GM21447 (cell line): Measurements from ENCODE around the gene AACS.
"Not testable (repeated sequence)": the region's sequence is repeated elsewhere in the genome, so short reads cannot be mapped to it uniquely, and the experiment has no call there.

ENCODE experiments used
- ATAC-seq: cut with Tn5 transposase; IDR thresholded peaks from one replicate; pipeline ENCODE4 v1.9.1; 2021; ENCODE audit not compliant: unreplicated experiment

AACS gene

GRCh38 chr12:125090437-125090836 is 25.2 kb downstream of the AACS start:
- no peak for ATAC-seq

- ATAC-seq: no peak
These were observed 26.2 kb downstream of the AACS start for GRCh38 chr12:125091401-125091800.

GRCh38 chr12:125092108-125092871 is 27.1 kb downstream of the AACS start:
- ATAC-seq: no peak

GRCh38 chr12:125092872-125093680 is 27.8 kb downstream of the AACS start:
- no peak for ATAC-seq

GRCh38 chr12:125093681-125094330 is 28.6 kb downstream of the AACS start:
- ATAC-seq: no peak

GRCh38 chr12:125096894-125097293 is 31.7 kb downstream of the AACS start:
- no peak for ATAC-seq

GRCh38 chr12:125097427-125097826 is 32.2 kb downstream of the AACS start:
- ATAC-seq: no peak

- no peak for ATAC-seq
These were observed 33.6 kb downstream of the AACS start for GRCh38 chr12:125098676-125099408.

GRCh38 chr12:125099409-125099782 is 34.2 kb downstream of the AACS start:
- ATAC-seq: no peak

- ATAC-seq: no peak
These were observed 35.6 kb downstream of the AACS start for GRCh38 chr12:125100551-125101434.

- no peak for ATAC-seq
These were observed 39.7 kb downstream of the AACS start for GRCh38 chr12:125104982-125105381.

GRCh38 chr12:125105600-125105999 is 40.4 kb downstream of the AACS start:
- ATAC-seq: no peak

- no peak for ATAC-seq
These were observed 45.6 kb downstream of the AACS start for GRCh38 chr12:125110641-125111360.

- ATAC-seq: no peak
These were observed 46.2 kb downstream of the AACS start for GRCh38 chr12:125111403-125111802.

GRCh38 chr12:125112614-125113013 is 47.4 kb downstream of the AACS start:
- not testable (repeated sequence) for ATAC-seq

GRCh38 chr12:125113263-125113662 is 48.0 kb downstream of the AACS start:
- ATAC-seq: no peak

GRCh38 chr12:125113789-125114188 is 48.6 kb downstream of the AACS start:
- no peak for ATAC-seq

GRCh38 chr12:125114365-125115141 is 49.3 kb downstream of the AACS start:
- ATAC-seq: peak; percentile 61

- ATAC-seq: no peak
These were observed 55.3 kb downstream of the AACS start for GRCh38 chr12:125120566-125120965.
